Esophagus squamous epithelium (tissue), 5 donors: ENCODE results near the gene RNF128. TPM values are rescaled to one million over a fixed set of nuclear protein-coding genes. Genes with fewer than 3 reads are reported as not detected.
"Not testable (repeated sequence)": the region's sequence is repeated elsewhere in the genome, so short reads cannot be mapped to it uniquely, and the experiment has no call there.

Experiments used
- DNase-seq: peaks from one replicate; lab custom pipeline; 2025; lab: John Stamatoyannopoulos, UW
- H3K27ac ChIP-seq, 4 donors: fragments of 200-600 bp; sonication (generic); one replicate each; pipeline ENCODE4 v1.5.1; 2016 to 2019; ENCODE audit warnings: mild to moderate bottlenecking in 1 of 4
- H3K27me3 ChIP-seq, 4 donors: fragments of 200-600 bp; sonication (generic); 1 replicate in 3 of 4; 2 replicates in 1 of 4; pipeline versions ENCODE4 v1.5.1 to v1.6.0; 2017 to 2021; ENCODE audit warnings: antibody characterized with exemption in 1 of 4
- H3K36me3 ChIP-seq, 3 donors: fragments of 200-600 bp; sonication (generic); one replicate each; pipeline ENCODE4 v1.5.1; 2016 to 2019
- H3K4me1 ChIP-seq, 3 donors: fragments of 200-600 bp; sonication (generic); one replicate each; pipeline ENCODE4 v1.5.1; 2017 to 2019
- H3K4me3 ChIP-seq, 4 donors: fragments of 200-600 bp; sonication (generic); 1 replicate in 3 of 4; 2 replicates in 1 of 4; pipeline ENCODE4 v1.5.1; 2016 to 2019; ENCODE audit warnings: mild to moderate bottlenecking in 2 of 4, moderate library complexity in 1 of 4
- H3K9me3 ChIP-seq, 3 donors: fragments of 200-600 bp; sonication (generic); one replicate each; pipeline ENCODE4 v1.5.1; 2016 to 2019
- POLR2A ChIP-seq, 4 donors: fragments of 450-650 bp; IDR thresholded peaks; one replicate each; pipeline ENCODE4 v1.6.1; 2017; ENCODE audit warnings: antibody characterized with exemption in 4 of 4, mild to moderate bottlenecking in 4 of 4, moderate library complexity in 3 of 4
- WGBS, 2 donors: methylation state at CpG; one replicate each; pipeline ENCODE4 v1.1.5; 2018; 5-methylcytosine and 5-hydroxymethylcytosine counted together
- intact Hi-C: fragments of 100-400 bp; cut with DNase I; formaldehyde crosslinking; loops from one replicate; pipeline ENCODE4 v1.15.0; 2022
- total RNA-seq, 4 donors: library from RNA; depleted of rRNA; stranded (reverse); fragments of >200 nt; gene quantifications; one replicate each; pipeline ENCODE4 v1.1.0, GENCODE V29; 2016
- TF ChIP-seq, protein P1 (sequence below), 6 experiments: fragments of 450-650 bp in 4 of 6; fragments of 200-600 bp in 2 of 6; sonication (generic) in 2 of 6; IDR thresholded peaks; one replicate each; pipeline ENCODE4 v1.5.1; 2016 to 2019; ENCODE audit warnings: antibody characterized with exemption in 6 of 6, mild to moderate bottlenecking in 4 of 6, moderate library complexity in 4 of 6
- donor health status: DM: yes; HTN: yes; CAD: no.

The RNF128 gene
- total RNA-seq, 4 donors from 2014 or later = 5.9 to 13.3 (median 8.5) TPM

DNA sequence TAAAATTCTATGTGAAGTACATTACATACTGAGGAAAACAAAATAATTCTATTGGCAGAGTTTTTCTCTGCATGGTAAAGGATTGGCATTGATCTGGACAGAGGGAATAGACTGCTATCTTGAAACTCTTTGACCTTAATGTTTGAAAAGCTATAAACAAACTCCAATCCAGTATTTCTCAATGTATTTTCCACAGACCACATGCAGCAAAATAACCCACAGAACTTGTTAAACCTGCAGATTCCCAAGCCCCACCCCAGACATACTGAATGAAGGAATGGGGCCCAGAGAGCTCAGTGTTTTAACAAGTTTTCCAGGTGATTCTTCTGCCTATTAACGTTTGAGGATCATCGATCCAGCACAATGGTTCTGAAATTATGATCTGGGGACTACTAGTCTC lies 15.7 kb downstream of the RNF128 start:
- 27 to 52% methylated on average over 2 of the region's 2 CpGs for WGBS, 2 donors
- no peaks in the 10 kb centered on the region for H3K36me3 ChIP-seq
- no peak overlapping the region for H3K27ac ChIP-seq
- no peak overlapping the region for H3K4me3 ChIP-seq
- TF ChIP-seq, protein P1, sequence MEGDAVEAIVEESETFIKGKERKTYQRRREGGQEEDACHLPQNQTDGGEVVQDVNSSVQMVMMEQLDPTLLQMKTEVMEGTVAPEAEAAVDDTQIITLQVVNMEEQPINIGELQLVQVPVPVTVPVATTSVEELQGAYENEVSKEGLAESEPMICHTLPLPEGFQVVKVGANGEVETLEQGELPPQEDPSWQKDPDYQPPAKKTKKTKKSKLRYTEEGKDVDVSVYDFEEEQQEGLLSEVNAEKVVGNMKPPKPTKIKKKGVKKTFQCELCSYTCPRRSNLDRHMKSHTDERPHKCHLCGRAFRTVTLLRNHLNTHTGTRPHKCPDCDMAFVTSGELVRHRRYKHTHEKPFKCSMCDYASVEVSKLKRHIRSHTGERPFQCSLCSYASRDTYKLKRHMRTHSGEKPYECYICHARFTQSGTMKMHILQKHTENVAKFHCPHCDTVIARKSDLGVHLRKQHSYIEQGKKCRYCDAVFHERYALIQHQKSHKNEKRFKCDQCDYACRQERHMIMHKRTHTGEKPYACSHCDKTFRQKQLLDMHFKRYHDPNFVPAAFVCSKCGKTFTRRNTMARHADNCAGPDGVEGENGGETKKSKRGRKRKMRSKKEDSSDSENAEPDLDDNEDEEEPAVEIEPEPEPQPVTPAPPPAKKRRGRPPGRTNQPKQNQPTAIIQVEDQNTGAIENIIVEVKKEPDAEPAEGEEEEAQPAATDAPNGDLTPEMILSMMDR (IDR thresholded peaks at IDR 0.05) = no peak
- TF ChIP-seq POLR2A (IDR thresholded peaks at IDR 0.05) = no peak
- H3K4me1 ChIP-seq = peaks cover 0 to 12% (median 0%) of the 10 kb centered on the region in 3 donors
- H3K27me3 ChIP-seq = no peaks in the 10 kb centered on the region
- intact Hi-C loops = no loop called here
- DNase-seq = no peak
- H3K9me3 ChIP-seq = no peaks in the 10 kb centered on the region

DNA sequence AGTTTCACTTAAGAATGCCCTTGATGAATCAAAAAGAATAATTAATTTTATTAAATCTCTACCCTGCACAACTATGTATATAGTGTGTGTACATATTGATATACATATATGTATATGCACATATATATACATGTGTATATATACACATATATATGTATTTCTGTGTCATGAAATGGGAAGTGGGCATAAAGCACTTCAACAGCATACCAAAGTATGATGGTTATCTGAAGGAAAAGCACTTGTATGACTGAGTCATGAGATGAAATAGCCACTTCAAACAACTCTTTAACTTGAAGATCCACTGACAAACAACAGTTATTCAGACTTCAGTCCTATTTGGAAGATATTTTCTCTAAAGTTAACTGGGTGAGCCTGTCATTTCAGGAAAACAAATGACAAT lies 16.3 kb downstream of the RNF128 start:
- H3K9me3 ChIP-seq = no peaks in the 10 kb centered on the region
- no peak overlapping the region for H3K4me3 ChIP-seq
- no peaks in the 10 kb centered on the region for H3K36me3 ChIP-seq
- H3K27ac ChIP-seq = no peak overlapping the region
- H3K27me3 ChIP-seq = no peaks in the 10 kb centered on the region
- peaks cover 0 to 12% (median 0%) of the 10 kb centered on the region in 3 donors for H3K4me1 ChIP-seq
- no peak for TF ChIP-seq POLR2A (IDR thresholded peaks at IDR 0.05)
- TF ChIP-seq, protein P1 (IDR thresholded peaks at IDR 0.05) = no peak
- intact Hi-C loops = no loop called here
- DNase-seq = no peak

DNA sequence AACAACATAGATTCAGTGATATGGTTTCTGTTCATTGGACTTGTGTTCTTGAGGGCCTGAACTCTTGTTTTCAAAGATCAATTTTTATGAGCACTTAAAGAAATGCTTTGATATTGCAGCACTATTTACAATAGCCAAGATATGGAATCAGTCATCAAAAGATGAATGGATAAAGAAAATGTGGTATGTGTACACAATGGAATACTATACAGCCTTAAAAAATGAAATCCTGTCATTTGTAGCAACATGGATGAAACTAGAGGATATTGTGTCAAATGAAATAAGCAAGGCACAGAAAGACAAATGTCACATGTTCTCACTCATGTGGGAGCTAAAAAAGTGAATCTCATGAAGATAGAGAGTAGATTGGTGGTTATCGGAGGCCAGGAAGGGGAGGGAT lies 21.9 kb downstream of the RNF128 start:
- Histone ChIP-seq H3K27ac (no peak overlapping the region), H3K27me3 (no peaks in the 10 kb centered on the region), H3K4me3 (no peak overlapping the region), H3K36me3 (no peaks in the 10 kb centered on the region), H3K4me1 (no peaks in the 10 kb centered on the region), H3K9me3 (peaks cover 0 to 7% (median 0%) of the 10 kb centered on the region in 3 donors)
- 94% methylated on average over 1 of the region's 1 CpG for WGBS, 2 donors
- intact Hi-C loops = no loop called here
- TF ChIP-seq, protein P1 (IDR thresholded peaks at IDR 0.05) = no peak
- no peak for TF ChIP-seq POLR2A (IDR thresholded peaks at IDR 0.05)
- no peak for DNase-seq

DNA sequence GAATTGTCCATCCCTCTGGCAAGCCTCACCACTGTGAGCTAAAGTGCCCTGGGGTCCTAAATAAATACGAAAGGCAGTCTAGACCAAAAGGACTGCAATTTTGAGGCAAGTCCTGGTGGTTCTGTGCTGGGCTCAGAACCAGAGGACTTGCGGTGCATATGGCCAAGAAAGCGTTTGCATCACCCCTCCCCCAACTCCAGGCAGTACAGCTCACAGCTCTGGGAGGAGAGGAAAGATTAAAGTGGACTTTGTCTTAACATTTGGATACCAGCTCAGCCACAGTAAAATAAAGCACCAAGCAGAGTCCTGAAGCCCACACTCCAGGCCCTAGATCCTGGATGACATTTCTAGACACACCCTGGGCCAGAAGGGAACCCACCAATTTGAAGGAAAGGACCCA lies 24.9 kb downstream of the RNF128 start:
- WGBS, 2 donors = 69 to 79% methylated on average over 3 of the region's 3 CpGs
- TF ChIP-seq POLR2A (IDR thresholded peaks at IDR 0.05) = no peak
- TF ChIP-seq, protein P1 (IDR thresholded peaks at IDR 0.05) = no peak
- intact Hi-C loops = no loop called here
- DNase-seq = no peak
- no peak overlapping the region for H3K4me3 ChIP-seq
- no peak overlapping the region for H3K27ac ChIP-seq
- H3K4me1 ChIP-seq = no peaks in the 10 kb centered on the region
- H3K36me3 ChIP-seq = no peaks in the 10 kb centered on the region
- H3K9me3 ChIP-seq = peaks cover 0 to 7% (median 0%) of the 10 kb centered on the region in 3 donors
- no peaks in the 10 kb centered on the region for H3K27me3 ChIP-seq

DNA sequence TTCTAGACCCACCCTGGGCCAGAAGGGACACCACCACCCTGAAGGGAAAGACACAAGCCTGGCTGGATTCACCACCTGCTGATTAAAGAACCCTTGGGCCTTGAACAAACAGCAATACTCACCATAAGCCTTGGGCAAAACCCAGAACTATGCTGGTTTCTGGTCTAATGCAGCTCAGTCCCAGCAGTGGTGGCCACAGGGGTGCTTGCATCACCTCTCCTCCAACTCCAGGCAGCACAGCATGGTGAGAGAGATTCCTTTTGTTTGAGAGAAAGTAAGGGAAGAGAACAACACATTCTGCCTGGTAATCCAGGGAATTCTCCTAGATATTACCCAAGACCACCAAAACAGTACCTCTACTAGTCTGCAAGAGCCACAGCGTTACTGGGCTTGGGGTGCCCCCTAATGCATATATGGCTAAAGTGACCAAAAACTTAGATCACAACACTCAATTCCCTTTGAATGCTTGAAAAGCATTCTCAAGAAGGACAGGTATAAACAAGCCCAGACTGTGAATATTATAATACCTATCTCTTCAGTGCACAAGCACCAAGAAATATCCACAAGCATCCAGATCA lies 25.7 kb downstream of the RNF128 start:
- DNase-seq = no peak
- Histone ChIP-seq H3K4me3 (no peak overlapping the region), H3K36me3 (no peaks in the 10 kb centered on the region), H3K4me1 (no peaks in the 10 kb centered on the region), H3K27me3 (no peaks in the 10 kb centered on the region), H3K27ac (no peak overlapping the region), H3K9me3 (peaks cover 0 to 7% (median 0%) of the 10 kb centered on the region in 3 donors)
- intact Hi-C loops = no loop called here
- 88% methylated on average over 1 of the region's 1 CpG; no CpG with 5 or more reads in 1 of the 2 donors for WGBS, 2 donors
- TF ChIP-seq, protein P1 (IDR thresholded peaks at IDR 0.05) = no peak
- no peak for TF ChIP-seq POLR2A (IDR thresholded peaks at IDR 0.05)

DNA sequence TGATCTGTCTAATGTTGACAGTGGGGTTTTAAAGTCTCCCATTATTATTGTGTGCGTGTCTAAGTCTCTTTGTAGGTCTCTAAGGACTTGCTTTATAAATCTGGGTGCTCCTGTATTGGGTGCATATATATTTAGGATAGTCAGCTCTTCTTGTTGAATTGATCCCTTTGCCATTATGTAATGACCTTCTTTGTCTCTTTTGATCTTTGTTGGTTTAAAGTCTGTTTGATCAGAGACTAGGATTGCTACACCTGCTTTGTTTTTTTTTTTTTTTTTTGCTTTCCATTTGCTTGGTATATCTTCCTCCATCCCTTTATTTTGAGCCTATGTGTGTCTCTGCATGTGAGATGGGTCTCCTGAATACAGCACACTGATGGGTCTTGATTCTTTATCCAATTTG lies 42.8 kb downstream of the RNF128 start:
- H3K4me1 ChIP-seq, H3K4me3 ChIP-seq, H3K27ac ChIP-seq, DNase-seq, intact Hi-C loops, H3K27me3 ChIP-seq, H3K36me3 ChIP-seq, H3K9me3 ChIP-seq: not testable (repeated sequence)
- 74% methylated on average over 1 of the region's 1 CpG; no CpG with 5 or more reads in 1 of the 2 donors for WGBS, 2 donors
